ENCODE data around the gene PSMB10.

PSMB10 gene

DNA sequence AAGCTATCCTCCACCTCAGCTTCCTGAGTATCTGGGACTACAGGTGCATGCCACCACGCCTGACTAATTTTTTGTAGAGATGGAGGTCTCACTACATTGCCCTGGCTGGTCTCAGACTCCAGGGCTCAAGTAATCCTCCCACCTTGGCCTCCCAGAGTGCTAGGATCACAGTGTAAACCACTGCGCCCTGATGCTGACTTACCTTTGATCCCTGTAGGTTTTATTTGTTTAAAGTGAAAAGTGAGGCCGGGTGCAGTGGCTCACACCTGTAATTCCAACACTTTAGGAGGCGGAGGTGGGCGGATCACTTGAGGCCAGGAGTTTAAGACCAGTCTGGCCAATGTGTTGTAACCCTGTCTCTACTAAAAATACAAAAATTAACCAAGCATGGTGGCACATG lies 34.9 kb downstream of the PSMB10 start:
- TF ChIP-seq, protein P1, sequence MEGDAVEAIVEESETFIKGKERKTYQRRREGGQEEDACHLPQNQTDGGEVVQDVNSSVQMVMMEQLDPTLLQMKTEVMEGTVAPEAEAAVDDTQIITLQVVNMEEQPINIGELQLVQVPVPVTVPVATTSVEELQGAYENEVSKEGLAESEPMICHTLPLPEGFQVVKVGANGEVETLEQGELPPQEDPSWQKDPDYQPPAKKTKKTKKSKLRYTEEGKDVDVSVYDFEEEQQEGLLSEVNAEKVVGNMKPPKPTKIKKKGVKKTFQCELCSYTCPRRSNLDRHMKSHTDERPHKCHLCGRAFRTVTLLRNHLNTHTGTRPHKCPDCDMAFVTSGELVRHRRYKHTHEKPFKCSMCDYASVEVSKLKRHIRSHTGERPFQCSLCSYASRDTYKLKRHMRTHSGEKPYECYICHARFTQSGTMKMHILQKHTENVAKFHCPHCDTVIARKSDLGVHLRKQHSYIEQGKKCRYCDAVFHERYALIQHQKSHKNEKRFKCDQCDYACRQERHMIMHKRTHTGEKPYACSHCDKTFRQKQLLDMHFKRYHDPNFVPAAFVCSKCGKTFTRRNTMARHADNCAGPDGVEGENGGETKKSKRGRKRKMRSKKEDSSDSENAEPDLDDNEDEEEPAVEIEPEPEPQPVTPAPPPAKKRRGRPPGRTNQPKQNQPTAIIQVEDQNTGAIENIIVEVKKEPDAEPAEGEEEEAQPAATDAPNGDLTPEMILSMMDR (IDR thresholded peaks at IDR 0.05; ENCODE audit: low read depth, low read length): no peak
- no peak for TF ChIP-seq MAX (IDR thresholded peaks at IDR 0.05; ENCODE audit: low read depth, low read length)
- no peak for TF ChIP-seq POLR2A (IDR thresholded peaks at IDR 0.05; ENCODE audit: extremely low read depth, insufficient read length)
- TF ChIP-seq MYC (IDR thresholded peaks at IDR 0.05; ENCODE audit: low read depth, low read length): no peak
- H3K4me3 ChIP-seq (ENCODE audit: low read depth, low read length): no peak overlapping the region
- no peak for DNase-seq (ENCODE audit: low read depth)

DNA sequence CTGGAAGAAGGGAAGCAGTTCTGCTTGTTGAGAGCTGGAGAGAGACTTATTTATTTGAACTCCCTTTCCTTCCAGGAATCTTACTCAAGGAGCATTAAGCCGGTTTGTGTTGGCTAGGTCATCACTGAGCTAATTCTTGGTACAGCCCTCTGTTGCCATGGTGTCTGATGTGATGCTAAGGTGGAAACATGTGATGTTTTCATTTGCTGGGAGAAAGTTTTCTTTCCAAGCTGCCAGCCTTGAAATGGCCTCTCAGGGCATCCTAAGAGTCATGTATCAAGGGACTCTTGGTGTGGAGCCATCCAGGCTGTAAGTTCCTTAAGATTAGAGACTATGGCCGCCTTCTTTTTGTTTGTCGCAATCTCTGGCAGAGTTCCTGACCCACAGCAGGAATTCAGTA lies 39.4 kb downstream of the PSMB10 start:
- no peak for TF ChIP-seq POLR2A (IDR thresholded peaks at IDR 0.05; ENCODE audit: extremely low read depth, insufficient read length)
- TF ChIP-seq, protein P1 (IDR thresholded peaks at IDR 0.05; ENCODE audit: low read depth, low read length): no peak
- no peak for DNase-seq (ENCODE audit: low read depth)
- H3K4me3 ChIP-seq (ENCODE audit: low read depth, low read length): no peak overlapping the region

- peak overlapping the region; percentile 89 for H3K4me3 ChIP-seq (ENCODE audit: low read depth, low read length)
- DNase-seq (ENCODE audit: low read depth): peak; percentile 60
- TF ChIP-seq MAX (IDR thresholded peaks at IDR 0.05; ENCODE audit: low read depth, low read length): no peak
- TF ChIP-seq POLR2A (IDR thresholded peaks at IDR 0.05; ENCODE audit: extremely low read depth, insufficient read length): no peak
- TF ChIP-seq MYC (IDR thresholded peaks at IDR 0.05; ENCODE audit: low read depth, low read length): no peak
- TF ChIP-seq, protein P1 (IDR thresholded peaks at IDR 0.05; ENCODE audit: low read depth, low read length): no peak
These were observed 42.8 kb downstream of the PSMB10 start for GRCh38 chr16:67893743-67894399.

DNA sequence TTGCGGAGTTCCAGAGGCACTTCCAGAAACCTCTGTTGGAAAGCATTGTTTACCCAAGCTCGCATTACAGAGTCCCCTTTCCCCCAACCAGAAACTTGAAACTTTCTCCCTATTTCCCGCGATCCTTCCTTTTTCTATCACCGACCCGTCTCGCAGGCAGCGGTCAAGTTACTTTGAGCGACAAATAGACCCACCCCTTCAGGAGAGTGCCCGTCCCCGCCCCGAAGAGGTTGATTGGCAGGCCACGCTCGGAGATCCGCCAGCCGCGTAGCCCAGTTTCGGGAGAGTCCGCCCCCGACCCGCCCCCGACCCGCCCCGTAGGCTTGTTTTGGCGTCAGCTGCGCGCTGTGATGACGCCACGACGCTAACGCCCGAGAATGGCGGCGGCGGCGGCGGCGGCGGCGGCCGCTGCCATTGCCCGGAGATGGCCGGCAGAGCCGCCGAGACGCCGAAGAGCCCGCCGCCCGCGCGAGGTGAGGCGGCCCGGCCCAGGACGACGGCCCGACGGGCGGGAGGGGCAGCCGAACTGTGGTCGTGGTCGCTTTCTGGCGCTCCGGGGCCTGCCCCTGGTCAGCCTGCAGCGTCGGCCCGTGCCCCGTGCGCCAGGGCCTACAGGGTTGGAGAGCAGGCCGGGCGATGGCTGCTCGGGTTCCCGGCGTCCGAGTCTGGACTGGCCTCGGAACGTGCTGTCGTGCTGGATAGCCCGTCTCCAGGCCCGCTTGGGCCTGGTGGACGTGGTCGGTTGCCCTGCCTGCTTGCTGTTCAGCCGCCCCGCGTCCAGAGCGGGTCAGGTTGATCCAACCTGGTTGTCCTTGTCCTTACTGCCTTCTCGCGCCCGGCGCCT lies 43.5 kb downstream of the PSMB10 start, which contains the start of gene PSKH1:
Gene PSKH1 (plus strand): TSS at position 356 of the 844 bp plus-strand sequence. CDS start 15,496 bp downstream, outside the sequence.
- 0 out of 2 replicates have a peak, but pooled peaks have one; percentile 28 for TF ChIP-seq MYC (IDR thresholded peaks at IDR 0.05; ENCODE audit: low read depth, low read length)
- TF ChIP-seq, protein P1 (IDR thresholded peaks at IDR 0.05; ENCODE audit: low read depth, low read length): no peak
- TF ChIP-seq POLR2A (IDR thresholded peaks at IDR 0.05; ENCODE audit: extremely low read depth, insufficient read length): peak; percentile 39
- no peak for TF ChIP-seq MAX (IDR thresholded peaks at IDR 0.05; ENCODE audit: low read depth, low read length)
- peak within 1 kb of the TSS; percentile 89 for H3K4me3 ChIP-seq (ENCODE audit: low read depth, low read length)
- DNase-seq (ENCODE audit: low read depth): peak; percentile 98

- no peak for TF ChIP-seq POLR2A (IDR thresholded peaks at IDR 0.05; ENCODE audit: extremely low read depth, insufficient read length)
- TF ChIP-seq, protein P1 (IDR thresholded peaks at IDR 0.05; ENCODE audit: low read depth, low read length): no peak
- no peak for TF ChIP-seq MAX (IDR thresholded peaks at IDR 0.05; ENCODE audit: low read depth, low read length)
- no peak for TF ChIP-seq MYC (IDR thresholded peaks at IDR 0.05; ENCODE audit: low read depth, low read length)
- peak overlapping the region; percentile 70 for H3K4me3 ChIP-seq (ENCODE audit: low read depth, low read length)
- DNase-seq (ENCODE audit: low read depth): no peak
These were observed 44.3 kb downstream of the PSMB10 start for GRCh38 chr16:67892375-67892774.

All from NB4 (cell line).